ENCODE measurements around the gene RPN1. TPM values are rescaled to one million over a fixed set of nuclear protein-coding genes. Genes with fewer than 3 reads are reported as not detected.
"Not testable (repeated sequence)": the region's sequence is repeated elsewhere in the genome, so short reads cannot be mapped to it uniquely, and the experiment has no call there.

Gene RPN1
- total RNA-seq, 2 experiments from 2014 or later, result 190 to 192 TPM

DNA sequence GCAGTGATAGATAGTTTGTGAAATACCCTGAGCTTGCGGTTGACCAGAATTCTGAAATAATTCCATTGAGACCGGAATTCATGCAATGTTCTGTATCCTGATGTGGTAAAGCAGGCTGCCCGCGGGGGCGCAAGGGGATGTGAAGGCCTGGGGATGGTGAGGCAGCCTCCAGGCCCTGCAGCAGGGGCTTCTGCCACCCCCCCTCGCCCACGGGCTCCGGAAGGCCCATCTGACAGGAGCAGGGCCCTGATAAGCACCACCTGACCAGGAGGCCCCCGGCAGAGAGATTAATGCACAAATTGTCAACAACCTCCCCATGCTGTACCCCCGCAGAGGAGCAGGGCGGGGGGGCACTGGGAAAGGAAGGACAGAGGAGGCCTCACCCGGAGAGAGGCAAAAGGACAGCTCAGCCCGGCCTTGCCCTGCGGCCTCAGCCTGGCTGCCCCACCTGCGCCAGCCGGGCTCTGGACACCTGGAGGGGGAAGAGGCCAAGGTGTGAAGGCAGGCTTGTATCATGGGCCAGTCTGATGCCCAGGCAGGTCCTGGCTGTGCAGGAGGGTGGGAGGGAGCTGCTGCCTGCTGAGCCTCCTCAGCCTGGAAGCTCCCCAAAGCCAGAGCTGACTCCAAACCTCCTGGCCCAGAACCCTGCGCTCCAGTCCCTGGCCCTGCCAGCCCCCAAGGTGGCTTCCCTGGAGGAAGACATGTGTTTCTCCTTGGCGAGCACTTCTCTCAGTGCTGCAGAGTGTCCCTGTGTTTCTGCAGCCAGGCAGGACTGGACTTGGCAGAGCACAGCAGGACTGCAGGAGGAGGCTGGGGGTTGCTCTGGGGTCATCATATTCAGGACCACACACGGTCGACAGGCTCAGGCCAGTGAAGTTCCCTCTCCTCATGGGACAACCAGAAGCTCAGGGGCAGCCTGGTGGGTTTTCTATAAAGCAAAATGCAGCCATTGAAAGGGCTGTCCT is 46.5 kb downstream of the RPN1 start:
- H3K36me3 Mint-ChIP-seq (ENCODE audit: low read depth), result no peaks in the 10 kb centered on the region
- no peak overlapping the region for H3K27ac Mint-ChIP-seq
- no peak for DNase-seq
- ChIA-PET CTCF (no interaction called here), POLR2A (no interaction called here)
- peaks cover 2% of the 10 kb centered on the region for H3K4me1 Mint-ChIP-seq
- peaks cover 2% of the 10 kb centered on the region for H3K27me3 Mint-ChIP-seq
- H3K9me3 Mint-ChIP-seq, result no peaks in the 10 kb centered on the region
- H3K4me3 Mint-ChIP-seq, result no peak overlapping the region

DNA sequence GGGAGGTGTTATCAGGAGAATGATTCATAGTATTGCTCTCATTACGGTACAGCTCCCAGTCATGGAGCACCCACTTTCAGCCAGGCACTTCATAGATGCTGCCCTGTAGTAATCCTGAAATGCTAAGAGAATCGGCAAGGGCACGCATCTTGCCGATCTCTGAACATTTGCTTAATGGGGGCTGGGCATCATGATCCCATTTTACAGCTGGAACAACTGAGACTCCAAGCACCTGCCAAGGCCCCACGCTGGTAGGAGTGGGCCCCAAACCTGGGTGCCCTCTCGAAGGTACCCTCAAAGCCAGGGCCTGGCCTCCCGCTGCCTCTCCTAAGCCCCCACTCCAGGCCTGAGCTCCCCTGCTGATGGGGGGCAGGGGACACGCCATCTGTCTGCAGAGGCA is 47.3 kb downstream of the RPN1 start:
- Mint-ChIP-seq H3K4me1 (no peaks in the 10 kb centered on the region), H3K9me3 (no peaks in the 10 kb centered on the region), H3K27me3 (peaks cover 2% of the 10 kb centered on the region), H3K27ac (no peak overlapping the region), H3K4me3 (no peak overlapping the region), H3K36me3 (ENCODE audit: low read depth) (no peaks in the 10 kb centered on the region)
- POLR2A ChIA-PET, result no interaction called here
- CTCF ChIA-PET, result no interaction called here
- DNase-seq, result no peak

- Mint-ChIP-seq H3K27me3 (no peaks in the 10 kb centered on the region), H3K36me3 (ENCODE audit: low read depth) (no peaks in the 10 kb centered on the region), H3K4me3 (no peak overlapping the region), H3K4me1 (peaks cover 9% of the 10 kb centered on the region), H3K27ac (no peak overlapping the region), H3K9me3 (no peaks in the 10 kb centered on the region)
- CTCF ChIA-PET, result interaction anchor here (1.0 kb wide), 2 partner anchors 19 kb away, joined by 3 read pairs; no protein-coding TSS in a partner anchor
- DNase-seq, result no peak
- POLR2A ChIA-PET, result no interaction called here
These were observed 51.5 kb downstream of the RPN1 start for GRCh38 chr3:128598884-128599664.

GRCh38 chr3:128597900-128598299 is 52.7 kb downstream of the RPN1 start:
- H3K27ac Mint-ChIP-seq, result no peak overlapping the region
- H3K9me3 Mint-ChIP-seq, result no peaks in the 10 kb centered on the region
- CTCF ChIA-PET, result interaction anchor here (1.0 to 2.6 kb wide), 3 partner anchors 11 to 173 kb away, joined by 3 to 10 read pairs (median 3); no protein-coding TSS in a partner anchor
- H3K4me3 Mint-ChIP-seq, result no peak overlapping the region
- POLR2A ChIA-PET, result no interaction called here
- no peak for DNase-seq
- H3K27me3 Mint-ChIP-seq, result no peaks in the 10 kb centered on the region
- peaks cover 9% of the 10 kb centered on the region for H3K4me1 Mint-ChIP-seq
- H3K36me3 Mint-ChIP-seq (ENCODE audit: low read depth), result no peaks in the 10 kb centered on the region

- Mint-ChIP-seq H3K9me3 (peaks cover 4% of the 10 kb centered on the region), H3K4me3 (no peak overlapping the region), H3K27me3 (peaks cover 2% of the 10 kb centered on the region), H3K36me3 (ENCODE audit: low read depth) (no peaks in the 10 kb centered on the region), H3K4me1 (peaks cover 21% of the 10 kb centered on the region), H3K27ac (no peak overlapping the region)
- no peak for DNase-seq
- POLR2A ChIA-PET, result no interaction called here
- CTCF ChIA-PET, result interaction anchor here (0.6 kb wide), 1 partner anchor 16 kb away, joined by 3 read pairs; no protein-coding TSS in a partner anchor
These were observed 57.8 kb downstream of the RPN1 start for GRCh38 chr3:128592864-128593263.

- DNase-seq, result no peak
- Mint-ChIP-seq H3K4me3 (no peak overlapping the region), H3K36me3 (ENCODE audit: low read depth) (no peaks in the 10 kb centered on the region), H3K4me1 (peaks cover 21% of the 10 kb centered on the region), H3K27ac (peak overlapping the region; percentile 48), H3K9me3 (peaks cover 4% of the 10 kb centered on the region), H3K27me3 (peaks cover 2% of the 10 kb centered on the region)
- ChIA-PET CTCF (interaction anchor here (0.6 to 1.0 kb wide), 2 partner anchors 17 to 26 kb away, joined by 3 read pairs; no protein-coding TSS in a partner anchor), POLR2A (no interaction called here)
These were observed 58.7 kb downstream of the RPN1 start for GRCh38 chr3:128591738-128592426.

DNA sequence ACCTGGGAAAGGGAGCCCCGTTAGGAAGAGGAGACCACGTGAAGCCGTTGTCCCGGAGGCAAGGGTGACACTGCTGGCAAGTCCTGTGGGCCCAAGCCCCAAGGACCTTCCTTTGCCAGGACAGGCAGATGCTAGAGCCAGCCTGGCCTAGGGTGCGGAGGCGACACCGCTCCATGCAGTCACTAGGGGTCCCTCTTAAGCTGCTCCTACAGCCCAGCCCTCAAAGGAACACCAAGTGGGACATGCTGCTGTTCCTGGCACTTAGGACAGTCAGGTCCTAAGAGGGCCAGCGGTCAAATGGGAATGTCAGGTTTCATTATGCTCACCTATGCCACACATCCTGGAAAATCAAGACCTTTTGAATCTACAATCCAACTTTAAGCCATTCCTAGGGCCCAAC is 59.7 kb downstream of the RPN1 start:
- no peak for DNase-seq
- Mint-ChIP-seq H3K27me3 (peaks cover 2% of the 10 kb centered on the region), H3K4me3 (no peak overlapping the region), H3K27ac (no peak overlapping the region), H3K9me3 (peaks cover 4% of the 10 kb centered on the region), H3K36me3 (ENCODE audit: low read depth) (no peaks in the 10 kb centered on the region), H3K4me1 (peaks cover 21% of the 10 kb centered on the region)
- ChIA-PET POLR2A (interaction anchor here (0.6 kb wide), 1 partner anchor 232 kb away, joined by 3 read pairs; no protein-coding TSS in a partner anchor), CTCF (interaction anchor here (1.2 kb wide), 1 partner anchor 150 kb away, joined by 3 read pairs; no protein-coding TSS in a partner anchor)

DNA sequence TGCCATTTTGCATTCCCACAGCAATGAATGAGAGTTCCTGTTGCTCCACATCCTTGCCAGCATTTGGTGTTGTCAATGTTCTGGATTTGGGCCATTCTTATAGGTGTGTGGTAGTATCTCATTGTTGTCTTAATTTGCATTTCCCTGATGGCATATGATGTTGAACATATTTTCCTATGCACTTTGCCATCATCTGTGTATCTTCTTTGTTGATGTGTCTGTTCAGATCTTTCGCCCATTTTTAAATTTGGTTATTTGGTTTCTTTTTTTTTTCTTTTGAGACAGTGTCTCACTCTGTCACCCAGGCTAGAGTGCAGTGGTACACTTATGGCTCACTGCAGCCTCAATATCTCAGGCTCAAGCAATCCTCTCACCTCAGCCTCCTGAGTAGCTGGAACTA is 60.6 kb downstream of the RPN1 start:
- DNase-seq; H3K4me3 Mint-ChIP-seq; POLR2A ChIA-PET; H3K36me3 Mint-ChIP-seq (ENCODE audit: low read depth); H3K9me3 Mint-ChIP-seq; H3K27me3 Mint-ChIP-seq; H3K27ac Mint-ChIP-seq: not testable (repeated sequence)
- CTCF ChIA-PET, result interaction anchor here (0.7 to 0.8 kb wide), 2 partner anchors 17 to 64 kb away, joined by 3 to 5 read pairs; no protein-coding TSS in a partner anchor
- peaks cover 14% of the 10 kb centered on the region for H3K4me1 Mint-ChIP-seq

GRCh38 chr3:128588147-128588546 is 62.5 kb downstream of the RPN1 start:
- Mint-ChIP-seq H3K27ac (no peak overlapping the region), H3K4me1 (peaks cover 12% of the 10 kb centered on the region), H3K36me3 (ENCODE audit: low read depth) (no peaks in the 10 kb centered on the region), H3K27me3 (peaks cover 9% of the 10 kb centered on the region), H3K4me3 (no peak overlapping the region), H3K9me3 (peaks cover 4% of the 10 kb centered on the region)
- no peak for DNase-seq
- ChIA-PET CTCF (no interaction called here), POLR2A (no interaction called here)

GRCh38 chr3:128587391-128587790 is 63.2 kb downstream of the RPN1 start:
- DNase-seq, result no peak
- no peak overlapping the region for H3K27ac Mint-ChIP-seq
- H3K36me3 Mint-ChIP-seq (ENCODE audit: low read depth), result no peaks in the 10 kb centered on the region
- peaks cover 4% of the 10 kb centered on the region for H3K9me3 Mint-ChIP-seq
- POLR2A ChIA-PET, result no interaction called here
- no peak overlapping the region for H3K4me3 Mint-ChIP-seq
- peaks cover 12% of the 10 kb centered on the region for H3K4me1 Mint-ChIP-seq
- CTCF ChIA-PET, result no interaction called here
- H3K27me3 Mint-ChIP-seq, result peaks cover 12% of the 10 kb centered on the region

DNA sequence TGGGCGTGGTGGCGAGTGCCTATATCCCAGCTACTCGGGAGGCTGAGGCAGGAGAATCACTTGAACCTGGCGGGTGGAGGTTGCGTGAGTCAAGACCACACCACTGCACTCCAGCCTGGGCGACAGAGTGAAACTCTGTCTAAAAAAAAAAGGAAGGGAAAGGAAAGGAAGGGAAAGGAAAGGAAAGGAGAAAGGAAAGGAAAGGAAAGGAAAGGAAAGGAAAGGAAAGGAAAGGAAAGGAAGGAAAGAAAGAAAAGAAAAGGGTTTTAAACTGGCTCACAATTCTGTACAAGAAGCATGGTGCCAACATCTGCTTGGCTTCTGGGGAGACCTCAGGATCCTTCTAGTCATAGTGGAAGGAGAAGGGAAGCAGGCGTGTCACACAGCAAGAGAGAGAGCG is 63.7 kb downstream of the RPN1 start:
- CTCF ChIA-PET; H3K36me3 Mint-ChIP-seq (ENCODE audit: low read depth); POLR2A ChIA-PET: not testable (repeated sequence)

GRCh38 chr3:128586391-128586790 is 64.2 kb downstream of the RPN1 start:
- CTCF ChIA-PET; H3K36me3 Mint-ChIP-seq (ENCODE audit: low read depth); POLR2A ChIA-PET; H3K4me1 Mint-ChIP-seq; DNase-seq; H3K9me3 Mint-ChIP-seq; H3K27ac Mint-ChIP-seq; H3K4me3 Mint-ChIP-seq: not testable (repeated sequence)
- H3K27me3 Mint-ChIP-seq, result peaks cover 14% of the 10 kb centered on the region

More for the DNA sequence above, 63.7 kb downstream of the RPN1 start:
- peaks cover 14% of the 10 kb centered on the region for H3K27me3 Mint-ChIP-seq
- DNase-seq, H3K9me3 Mint-ChIP-seq, H3K4me3 Mint-ChIP-seq, H3K4me1 Mint-ChIP-seq, H3K27ac Mint-ChIP-seq: not testable (repeated sequence)

DNA sequence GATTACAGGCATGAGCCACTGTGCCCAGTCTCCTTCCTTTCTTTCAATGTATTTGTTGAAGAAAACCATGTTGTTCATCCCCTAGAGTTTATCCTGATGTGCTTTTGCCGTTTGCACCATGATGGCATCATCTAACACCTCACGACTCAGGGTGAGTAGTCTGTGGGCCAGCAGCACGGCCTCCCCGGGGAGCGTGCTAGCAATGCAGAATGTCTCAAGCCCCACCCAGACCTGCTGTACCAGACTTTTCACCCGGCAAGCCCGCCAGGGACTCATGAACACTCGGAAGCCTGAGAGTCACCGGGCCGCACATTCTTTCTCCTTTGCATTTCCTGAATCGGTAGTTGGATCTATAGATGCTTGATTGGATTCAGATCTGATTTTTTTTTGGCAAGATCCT is 64.6 kb downstream of the RPN1 start:
- no peak for DNase-seq
- H3K9me3 Mint-ChIP-seq, result peaks cover 4% of the 10 kb centered on the region
- CTCF ChIA-PET, result interaction anchor here (1.9 kb wide), 1 partner anchor 160 kb away, joined by 19 read pairs; no protein-coding TSS in a partner anchor
- no peak overlapping the region for H3K4me3 Mint-ChIP-seq
- peaks cover 16% of the 10 kb centered on the region for H3K27me3 Mint-ChIP-seq
- H3K4me1 Mint-ChIP-seq, result peaks cover 6% of the 10 kb centered on the region
- POLR2A ChIA-PET, result no interaction called here
- no peak overlapping the region for H3K27ac Mint-ChIP-seq
- H3K36me3 Mint-ChIP-seq (ENCODE audit: low read depth), result no peaks in the 10 kb centered on the region

All from activated CD4-positive, alpha-beta memory T cell treated with anti-CD3 and anti-CD28 coated beads, Interleukin-2, amount 10 ng/mL, durations not matched to agents 7 days and 5 days (primary cell).